ENCODE data around the gene CNTNAP2. TPM values are rescaled to one million over a fixed set of nuclear protein-coding genes. Genes with fewer than 3 reads are reported as not detected.

CNTNAP2 gene
- polyA plus RNA-seq, 6 donors from 2014 or later: 38.2 to 132 (median 77.9) TPM

DNA sequence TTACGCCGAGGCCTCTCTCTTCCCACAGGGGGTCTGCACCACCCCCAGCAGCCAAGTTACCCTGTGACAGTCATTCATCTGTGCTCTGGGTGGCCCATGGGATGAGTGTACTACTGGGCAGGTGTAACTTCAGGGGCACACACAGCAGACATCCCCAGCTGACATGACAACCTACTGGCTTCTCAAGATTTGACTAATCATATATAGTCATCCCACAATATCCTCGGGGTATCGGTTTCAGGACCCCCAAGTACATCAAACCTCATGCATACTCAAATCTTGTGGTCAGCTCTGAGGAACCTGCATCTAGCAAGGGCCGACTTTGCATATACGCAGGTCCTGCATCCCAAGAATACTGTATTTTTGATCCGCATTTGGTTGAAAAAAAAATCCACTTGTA lies 2137.0 kb downstream of the CNTNAP2 start:
- DNase-seq (no peak), ATAC-seq (ENCODE audit: low read depth in 2 of 2) (no peak)
- H3K4me3 Mint-ChIP-seq: no peak overlapping the region
- H3K4me1 Mint-ChIP-seq: no peaks in the 10 kb centered on the region
- H3K9me3 Mint-ChIP-seq: peaks cover 9 to 32% (median 24%) of the 10 kb centered on the region in 7 donors
- peaks cover 43 to 55% (median 49%) of the 10 kb centered on the region in 3 donors for H3K27me3 Mint-ChIP-seq
- H3K27ac Mint-ChIP-seq: no peak overlapping the region
- peaks cover 16 to 35% of the 10 kb centered on the region in 2 donors for H3K36me3 Mint-ChIP-seq

DNA sequence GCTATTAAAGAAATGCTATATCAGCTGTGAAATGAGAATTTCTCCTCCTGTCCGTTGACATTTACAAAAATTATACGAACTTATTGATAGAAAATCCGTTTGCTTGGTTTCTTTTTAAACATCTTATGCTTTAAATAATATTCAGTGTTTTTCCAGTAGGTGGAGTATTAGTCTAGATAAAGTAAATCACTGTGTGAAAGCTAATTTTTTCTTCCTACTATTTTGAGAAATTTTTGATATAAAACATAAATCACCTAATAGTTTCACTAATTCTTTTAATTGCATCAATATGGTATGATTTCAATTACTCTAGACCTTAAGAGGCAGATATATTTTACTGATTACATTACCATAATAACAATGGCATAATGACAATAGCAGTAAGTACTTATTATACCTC lies 2138.7 kb downstream of the CNTNAP2 start:
- H3K4me1 Mint-ChIP-seq: no peaks in the 10 kb centered on the region
- peaks cover 12 to 25% of the 10 kb centered on the region in 2 donors for H3K36me3 Mint-ChIP-seq
- H3K9me3 Mint-ChIP-seq: peaks cover 9 to 25% (median 18%) of the 10 kb centered on the region in 7 donors
- DNase-seq: no peak
- no peak overlapping the region for H3K27ac Mint-ChIP-seq
- no peak for ATAC-seq (ENCODE audit: low read depth in 2 of 2)
- peaks cover 35 to 39% (median 37%) of the 10 kb centered on the region in 3 donors for H3K27me3 Mint-ChIP-seq
- no peak overlapping the region for H3K4me3 Mint-ChIP-seq

GRCh38 chr7:148256433-148256832 lies 2139.8 kb downstream of the CNTNAP2 start:
- ATAC-seq (ENCODE audit: low read depth in 2 of 2) (no peak), DNase-seq (no peak)
- H3K27me3 Mint-ChIP-seq: peaks cover 24 to 32% (median 26%) of the 10 kb centered on the region in 3 donors
- H3K9me3 Mint-ChIP-seq: peaks cover 6 to 14% (median 7%) of the 10 kb centered on the region in 7 donors
- H3K36me3 Mint-ChIP-seq: peaks cover 6 to 14% of the 10 kb centered on the region in 2 donors
- H3K4me1 Mint-ChIP-seq: no peaks in the 10 kb centered on the region
- H3K27ac Mint-ChIP-seq: no peak overlapping the region
- H3K4me3 Mint-ChIP-seq: no peak overlapping the region

DNA sequence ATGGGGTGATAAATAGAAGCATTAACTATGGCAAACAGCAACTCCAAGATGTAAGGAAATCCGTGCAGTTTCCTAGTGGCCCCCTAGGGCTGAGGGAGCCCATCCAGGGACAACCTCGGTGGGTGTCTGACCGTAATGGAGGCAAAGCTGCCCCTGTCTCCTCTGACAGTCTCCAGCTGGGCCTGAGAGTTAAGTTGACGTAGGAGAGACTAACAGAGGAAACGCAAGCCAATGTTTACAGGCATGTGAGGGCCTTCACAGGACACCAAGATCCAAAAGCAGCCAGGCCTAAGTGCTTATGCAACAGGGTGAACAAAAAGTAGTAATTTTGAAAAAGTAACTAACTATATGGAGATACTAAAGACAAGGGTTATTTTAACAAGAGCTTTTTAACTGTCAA lies 2144.0 kb downstream of the CNTNAP2 start:
- ATAC-seq (ENCODE audit: low read depth in 2 of 2): no peak
- Mint-ChIP-seq H3K4me3 (no peak overlapping the region), H3K9me3 (no peaks in the 10 kb centered on the region), H3K27me3 (peaks cover 14 to 35% (median 15%) of the 10 kb centered on the region in 3 donors), H3K36me3 (no peaks in the 10 kb centered on the region), H3K27ac (no peak overlapping the region), H3K4me1 (peaks cover 9 to 24% (median 16%) of the 10 kb centered on the region in 3 donors)
- DNase-seq: no peak

DNA sequence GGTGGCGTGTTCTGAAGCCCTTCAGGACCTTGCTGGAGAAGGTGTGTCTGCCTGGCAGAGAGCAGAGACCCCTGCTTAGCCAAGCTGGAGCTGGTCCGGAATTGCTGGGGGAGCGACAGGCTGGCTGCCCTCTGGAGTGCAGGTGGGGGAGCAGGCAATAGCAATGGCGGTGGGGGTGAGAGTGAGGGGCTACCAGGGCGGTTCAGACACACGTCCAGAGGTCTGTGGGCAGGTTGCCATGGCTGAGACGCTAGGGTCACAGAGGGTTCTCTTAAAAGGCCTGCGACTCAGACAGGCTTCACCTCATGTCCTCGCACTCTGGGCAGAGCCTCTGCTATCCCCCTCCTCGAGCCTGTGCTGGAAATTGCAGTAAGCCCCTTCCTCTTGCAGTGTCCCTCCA lies 2144.9 kb downstream of the CNTNAP2 start:
- Mint-ChIP-seq H3K4me3 (peak overlapping the region in 1 of 8 donors; percentile 25), H3K27ac (peak overlapping the region in 1 of 6 donors; percentile 66), H3K27me3 (peaks cover 10 to 35% (median 15%) of the 10 kb centered on the region in 3 donors), H3K36me3 (no peaks in the 10 kb centered on the region), H3K9me3 (no peaks in the 10 kb centered on the region), H3K4me1 (peaks cover 9 to 32% (median 25%) of the 10 kb centered on the region in 3 donors)
- DNase-seq (no peak), ATAC-seq (ENCODE audit: low read depth in 2 of 2) (no peak)

DNA sequence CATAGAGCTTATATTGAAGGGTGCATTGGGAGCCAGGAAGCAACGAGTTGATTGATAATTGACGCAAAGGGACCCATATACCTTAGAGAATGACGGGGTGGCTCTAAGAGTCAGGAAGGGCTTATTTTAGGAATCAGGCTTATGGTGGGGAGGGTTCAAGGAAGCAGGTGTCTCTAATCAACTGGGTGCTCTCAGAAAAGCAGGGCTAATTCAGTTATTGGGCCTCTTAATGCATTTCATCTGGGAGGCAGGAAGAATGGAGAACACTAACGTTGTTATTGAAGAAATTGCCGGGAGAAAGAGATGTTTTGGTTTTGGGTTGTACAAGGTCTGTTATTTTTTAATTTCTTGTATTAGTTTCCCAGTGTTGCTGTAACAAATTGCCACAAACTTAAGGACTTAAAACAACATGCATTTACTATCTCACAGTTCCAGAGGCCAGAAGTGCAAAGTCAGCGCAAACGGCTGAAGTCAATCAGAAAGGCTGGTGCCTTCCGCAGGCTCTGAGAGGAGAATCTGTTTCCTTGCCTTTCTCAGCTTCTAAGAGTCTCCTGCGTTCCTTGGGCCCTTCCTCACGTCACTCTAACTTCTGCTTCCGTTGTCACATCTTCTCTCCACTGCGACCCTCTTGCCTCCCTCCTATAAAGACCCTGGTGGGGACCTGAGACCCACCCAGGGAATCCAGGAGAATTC lies 2145.5 kb downstream of the CNTNAP2 start:
- peak; percentile 14 to 42 for ATAC-seq (ENCODE audit: low read depth in 2 of 2)
- Mint-ChIP-seq H3K4me3 (peak overlapping the region; percentile 6 to 87 (median 76)), H3K36me3 (no peaks in the 10 kb centered on the region), H3K27ac (peak overlapping the region in 1 of 6 donors; percentile 10), H3K9me3 (no peaks in the 10 kb centered on the region), H3K27me3 (peaks cover 10 to 31% (median 14%) of the 10 kb centered on the region in 3 donors), H3K4me1 (peaks cover 9 to 35% (median 31%) of the 10 kb centered on the region in 3 donors)
- DNase-seq: no peak

- Mint-ChIP-seq H3K4me3 (peak overlapping the region; percentile 6 to 87 (median 76)), H3K4me1 (peaks cover 9 to 36% (median 32%) of the 10 kb centered on the region in 3 donors), H3K36me3 (no peaks in the 10 kb centered on the region), H3K27ac (peak overlapping the region in 2 of 6 donors; percentile 10 to 81), H3K9me3 (no peaks in the 10 kb centered on the region), H3K27me3 (peaks cover 8 to 25% (median 10%) of the 10 kb centered on the region in 3 donors)
- DNase-seq (peak; percentile 60), ATAC-seq (ENCODE audit: low read depth in 2 of 2) (peak; percentile 65 to 84)
Observed at GRCh38 chr7:148262721-148263229, 2146.2 kb downstream of the CNTNAP2 start.

GRCh38 chr7:148264933-148265557 lies 2148.4 kb downstream of the CNTNAP2 start:
- H3K27ac Mint-ChIP-seq: peak overlapping the region in 2 of 6 donors; percentile 49 to 58
- DNase-seq: peak; percentile 39
- peaks cover 0 to 3% (median 0%) of the 10 kb centered on the region in 7 donors for H3K9me3 Mint-ChIP-seq
- H3K4me1 Mint-ChIP-seq: peaks cover 9 to 41% (median 37%) of the 10 kb centered on the region in 3 donors
- H3K4me3 Mint-ChIP-seq: peak overlapping the region in 2 of 8 donors; percentile 27 to 54
- peaks cover 6 to 24% (median 10%) of the 10 kb centered on the region in 3 donors for H3K27me3 Mint-ChIP-seq
- H3K36me3 Mint-ChIP-seq: no peaks in the 10 kb centered on the region
- ATAC-seq (ENCODE audit: low read depth in 2 of 2): peak in 1 of 2 donors; percentile 49

DNA sequence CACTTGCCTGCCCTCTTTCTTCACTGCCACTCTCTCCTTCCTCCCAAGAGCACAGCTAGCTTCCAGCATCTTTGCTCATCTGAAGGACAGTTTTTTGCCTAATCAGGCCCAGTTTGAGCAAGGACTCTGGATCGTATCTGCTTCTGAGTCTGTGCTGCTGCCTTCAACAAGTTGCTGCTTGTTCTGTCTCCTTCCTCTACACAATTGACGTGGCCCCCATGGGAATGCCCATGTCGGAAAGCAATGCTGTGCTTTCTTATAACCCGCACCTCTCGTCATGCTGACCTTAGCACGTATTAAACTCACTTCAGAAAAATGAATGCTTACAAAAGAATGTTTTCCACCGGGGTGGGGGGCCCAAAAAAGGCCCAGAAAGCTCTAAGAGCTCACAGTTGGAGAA lies 2149.3 kb downstream of the CNTNAP2 start:
- no peak for ATAC-seq (ENCODE audit: low read depth in 2 of 2)
- H3K27ac Mint-ChIP-seq: no peak overlapping the region
- H3K4me3 Mint-ChIP-seq: peak overlapping the region in 1 of 8 donors; percentile 77
- H3K27me3 Mint-ChIP-seq: peaks cover 6 to 24% (median 10%) of the 10 kb centered on the region in 3 donors
- no peaks in the 10 kb centered on the region for H3K36me3 Mint-ChIP-seq
- peaks cover 0 to 3% (median 0%) of the 10 kb centered on the region in 7 donors for H3K9me3 Mint-ChIP-seq
- peaks cover 9 to 41% (median 37%) of the 10 kb centered on the region in 3 donors for H3K4me1 Mint-ChIP-seq
- no peak for DNase-seq

DNA sequence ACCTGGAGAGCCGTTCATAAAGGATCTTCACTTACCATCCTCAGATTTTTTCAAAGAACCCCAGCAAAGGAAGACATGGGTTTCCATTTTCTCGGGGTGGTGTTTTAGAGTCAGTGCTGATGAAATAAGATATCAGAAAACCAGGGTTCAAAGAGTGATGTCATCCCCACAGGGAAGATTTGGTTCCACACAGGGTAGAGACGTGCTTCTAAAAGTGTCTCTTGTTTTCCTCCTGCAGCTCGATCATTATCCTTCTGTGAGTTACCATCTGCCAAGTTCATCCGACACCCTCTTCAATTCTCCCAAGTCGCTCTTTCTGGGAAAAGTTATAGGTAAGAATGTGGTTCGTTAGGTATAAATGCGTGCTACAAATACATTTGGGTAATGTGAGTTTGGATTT lies 2150.2 kb downstream of the CNTNAP2 start:
- Mint-ChIP-seq H3K36me3 (no peaks in the 10 kb centered on the region), H3K4me1 (peaks cover 9 to 40% (median 36%) of the 10 kb centered on the region in 3 donors), H3K27me3 (peaks cover 6 to 19% (median 10%) of the 10 kb centered on the region in 3 donors), H3K4me3 (no peak overlapping the region), H3K9me3 (peaks cover 0 to 3% (median 0%) of the 10 kb centered on the region in 7 donors), H3K27ac (peak overlapping the region in 1 of 6 donors; percentile 64)
- DNase-seq (no peak), ATAC-seq (ENCODE audit: low read depth in 2 of 2) (no peak)

DNA sequence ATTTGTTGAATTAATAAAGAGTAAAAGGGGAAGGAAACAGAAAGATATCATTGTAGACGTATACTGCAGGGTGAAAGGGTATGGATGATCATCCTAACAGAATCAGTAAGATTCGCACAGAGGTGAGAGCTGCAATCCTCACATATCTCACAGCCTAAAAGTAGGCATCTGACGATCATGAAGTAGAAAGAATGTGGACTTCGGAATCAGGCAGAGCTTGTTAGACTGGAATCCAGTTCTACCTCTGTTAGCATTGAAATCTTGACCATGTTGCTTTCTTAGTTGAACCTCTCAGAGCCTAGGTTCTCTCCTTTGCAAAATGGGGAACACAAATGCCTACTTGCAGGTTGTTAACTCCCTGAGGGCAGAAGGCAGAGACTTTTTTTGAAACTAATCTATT lies 2154.0 kb downstream of the CNTNAP2 start:
- H3K36me3 Mint-ChIP-seq: no peaks in the 10 kb centered on the region
- peaks cover 4 to 36% (median 24%) of the 10 kb centered on the region in 3 donors for H3K4me1 Mint-ChIP-seq
- H3K9me3 Mint-ChIP-seq: peaks cover 0 to 3% (median 0%) of the 10 kb centered on the region in 7 donors
- H3K27ac Mint-ChIP-seq: peak overlapping the region in 2 of 6 donors; percentile 1 to 59
- H3K4me3 Mint-ChIP-seq: no peak overlapping the region
- no peak for DNase-seq
- ATAC-seq (ENCODE audit: low read depth in 2 of 2): no peak
- peaks cover 0 to 5% (median 0%) of the 10 kb centered on the region in 3 donors for H3K27me3 Mint-ChIP-seq

DNA sequence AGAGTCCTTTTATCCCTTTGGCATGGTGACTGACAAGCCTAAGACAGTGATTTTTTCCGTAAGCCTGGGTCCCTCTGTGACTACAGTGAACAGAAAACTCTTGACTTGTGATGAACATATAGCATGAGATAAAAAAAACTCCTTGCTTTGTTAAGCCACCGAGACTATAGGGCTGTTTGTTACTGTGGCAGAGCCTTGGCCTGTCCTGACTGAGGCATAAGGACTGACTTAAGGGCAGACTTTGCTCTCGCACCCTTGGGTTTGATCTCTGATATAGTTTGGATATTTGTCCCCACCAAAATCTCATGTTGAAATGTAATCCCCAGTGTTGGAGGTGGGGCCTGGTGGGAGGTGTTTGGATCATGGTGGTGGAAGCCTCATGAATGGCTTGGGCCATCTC lies 2157.5 kb downstream of the CNTNAP2 start:
- H3K4me3 Mint-ChIP-seq: no peak overlapping the region
- no peaks in the 10 kb centered on the region for H3K27me3 Mint-ChIP-seq

DNA sequence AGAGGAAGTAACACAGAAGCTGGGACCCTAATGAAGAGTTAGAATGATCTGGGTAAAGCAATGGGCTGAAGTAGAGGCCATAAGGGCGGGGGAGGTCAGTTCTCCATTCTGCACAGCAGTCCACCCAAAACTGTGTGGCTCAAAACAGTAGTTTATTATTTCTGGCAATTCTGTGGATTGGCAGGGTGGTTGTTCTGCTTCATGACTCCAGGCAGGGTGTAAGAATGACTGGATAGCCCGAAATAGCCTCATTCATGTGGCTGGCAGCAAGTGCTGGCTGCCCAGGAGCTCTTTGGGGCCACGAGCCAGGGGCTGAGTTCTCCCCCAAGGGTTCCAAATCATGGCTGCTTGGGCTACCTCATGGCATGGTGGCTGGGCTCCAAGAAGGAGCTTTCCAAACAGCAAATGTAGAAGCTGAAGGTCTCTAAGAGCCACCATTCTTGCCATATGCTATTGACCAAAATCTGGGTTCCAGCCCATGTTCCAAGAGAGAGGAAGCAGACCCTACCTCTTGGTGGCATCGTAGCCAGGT lies 2158.8 kb downstream of the CNTNAP2 start:
- Mint-ChIP-seq H3K4me3 (peak overlapping the region in 4 of 8 donors; percentile 23 to 80 (median 64)), H3K27me3 (peaks cover 0 to 8% (median 0%) of the 10 kb centered on the region in 3 donors), H3K36me3 (peaks cover 0 to 8% of the 10 kb centered on the region in 2 donors), H3K9me3 (peaks cover 0 to 6% (median 1%) of the 10 kb centered on the region in 7 donors), H3K27ac (peak overlapping the region in 3 of 6 donors; percentile 8 to 11 (median 9)), H3K4me1 (peaks cover 26 to 37% (median 34%) of the 10 kb centered on the region in 3 donors)
- ATAC-seq (ENCODE audit: low read depth in 2 of 2) (no peak), DNase-seq (no peak)

More for the DNA sequence above, 2157.5 kb downstream of the CNTNAP2 start:
- Mint-ChIP-seq H3K4me1 (peaks cover 26 to 37% (median 34%) of the 10 kb centered on the region in 3 donors), H3K27ac (peak overlapping the region in 2 of 6 donors; percentile 6 to 19), H3K9me3 (peaks cover 0 to 6% (median 0%) of the 10 kb centered on the region in 7 donors), H3K36me3 (peaks cover 0 to 7% of the 10 kb centered on the region in 2 donors)
- ATAC-seq (ENCODE audit: low read depth in 2 of 2): no peak
- no peak for DNase-seq

All from naive B cell (primary cell).